Astrocyte of the hippocampus (primary cell): Measurements from ENCODE around the gene SLC8A2.

ENCODE experiments used
- DNase-seq: peaks from one replicate; pipeline ENCODE4 v3.0.0; 2011; ENCODE audit warnings: low read depth, low spot score

SLC8A2 gene

GRCh38 chr19:47471733-47472457 lies at the start of gene SLC8A2:
Gene SLC8A2 (minus strand): TSS chr19:47471893. CDS start chr19:47466403, 5,490 bp downstream.
- peak; percentile 93 for DNase-seq

GRCh38 chr19:47520839-47521238 lies 49.1 kb upstream of the SLC8A2 start:
- no peak for DNase-seq

GRCh38 chr19:47520343-47520806 lies 48.7 kb upstream of the SLC8A2 start:
- DNase-seq, result no peak

DNA sequence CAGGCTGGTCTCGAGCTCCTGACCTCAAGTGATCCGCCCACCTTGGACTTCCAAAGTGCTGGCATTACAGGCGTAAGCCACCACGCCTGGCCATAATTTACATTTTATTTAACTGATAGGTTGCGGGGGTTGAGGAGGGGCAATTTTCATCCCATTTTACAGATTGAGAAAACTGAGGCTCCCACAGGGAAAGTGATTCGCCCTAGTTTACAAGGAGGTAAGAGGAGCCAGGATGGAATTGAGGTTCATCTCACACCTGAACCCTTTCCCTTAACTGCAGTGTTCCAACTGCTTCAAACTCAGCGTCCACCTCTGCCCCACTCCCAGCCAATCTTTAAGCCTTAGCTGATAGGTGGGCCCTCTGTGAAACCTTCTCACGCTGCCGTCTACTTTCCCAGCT lies 47.2 kb upstream of the SLC8A2 start:
- DNase-seq, result no peak

DNA sequence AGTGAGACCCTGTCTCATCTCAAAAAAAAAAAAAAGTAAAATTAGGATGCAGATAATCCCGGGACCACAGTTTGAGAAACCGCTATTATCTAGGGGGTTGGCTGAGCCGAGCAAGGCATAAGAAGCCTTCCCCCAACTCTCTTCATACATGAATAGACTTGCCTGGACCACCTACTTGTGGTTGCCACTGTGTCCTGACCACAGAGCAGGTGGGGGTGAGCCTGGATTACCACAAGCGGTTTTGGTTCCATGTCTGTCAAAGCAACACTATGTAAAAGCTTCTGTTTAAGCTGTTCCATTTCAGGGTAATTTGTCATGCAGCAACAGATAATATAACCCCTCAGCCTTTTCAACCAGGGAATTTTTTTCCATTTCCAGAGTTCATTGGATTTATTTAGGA lies 46.4 kb upstream of the SLC8A2 start:
- DNase-seq, result peak; percentile 65

DNA sequence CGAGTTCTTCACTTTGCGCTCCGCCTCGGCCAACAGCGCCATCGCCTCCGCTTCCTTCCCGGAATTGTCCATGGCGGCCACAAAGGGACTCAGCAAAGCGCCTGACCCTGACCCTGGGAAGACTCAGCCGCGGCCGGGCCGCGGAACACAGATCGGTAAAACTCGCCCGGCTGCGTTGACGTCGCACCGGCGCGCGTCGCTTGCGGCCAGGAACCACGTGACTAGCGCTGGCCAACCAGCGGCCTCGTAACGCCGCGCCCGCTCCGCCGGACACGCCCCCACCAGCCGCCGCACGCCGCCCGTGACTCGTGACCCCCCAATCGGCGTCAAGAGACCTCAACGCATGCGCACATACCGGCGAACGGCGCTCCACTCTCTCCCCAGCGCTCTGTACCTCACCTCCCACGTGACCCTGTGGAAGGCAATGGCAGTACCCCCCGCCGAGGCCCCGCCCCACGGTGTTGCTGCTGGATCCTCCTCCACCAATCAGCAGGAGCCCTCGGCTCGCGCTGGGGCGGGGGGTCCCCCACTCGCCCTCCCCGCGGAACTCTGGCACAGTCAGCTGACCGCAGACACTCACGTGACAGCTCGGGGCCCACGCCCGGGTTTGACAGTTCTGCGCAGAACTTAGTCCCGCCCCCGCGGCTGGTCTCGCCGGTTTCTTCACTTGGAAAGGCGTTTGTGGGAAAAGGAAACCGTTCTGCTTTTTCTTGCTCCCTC lies 43.3 kb upstream of the SLC8A2 start, which contains the start of gene NAPA:
NAPA (minus strand) TSS at position 195 of the 720 bp plus-strand sequence; CDS start at position 72, 123 bp downstream.
- DNase-seq, result peak; percentile 100

GRCh38 chr19:47514151-47514868 lies 42.6 kb upstream of the SLC8A2 start:
- peak; percentile 35 for DNase-seq

DNA sequence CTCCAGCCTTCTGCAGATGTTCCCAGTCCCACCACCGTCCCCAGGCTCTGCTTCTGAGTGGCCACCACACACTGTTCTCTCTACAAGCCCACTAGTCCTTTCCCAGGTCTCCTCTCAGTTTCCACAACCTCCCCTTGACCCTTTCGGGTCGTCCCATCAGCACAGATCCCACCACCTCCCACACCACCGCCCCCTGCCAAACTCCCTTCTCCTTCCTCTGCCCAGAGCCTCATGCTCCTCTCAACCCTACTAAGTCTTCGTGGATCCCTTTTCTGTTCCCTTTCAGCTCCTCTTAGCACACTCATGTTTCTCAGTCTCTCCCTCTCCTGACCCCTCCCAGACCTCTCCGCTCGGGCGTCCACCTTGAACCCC lies 41.2 kb upstream of the SLC8A2 start:
- DNase-seq, result no peak

GRCh38 chr19:47512183-47512947 lies 40.7 kb upstream of the SLC8A2 start:
- no peak for DNase-seq

DNA sequence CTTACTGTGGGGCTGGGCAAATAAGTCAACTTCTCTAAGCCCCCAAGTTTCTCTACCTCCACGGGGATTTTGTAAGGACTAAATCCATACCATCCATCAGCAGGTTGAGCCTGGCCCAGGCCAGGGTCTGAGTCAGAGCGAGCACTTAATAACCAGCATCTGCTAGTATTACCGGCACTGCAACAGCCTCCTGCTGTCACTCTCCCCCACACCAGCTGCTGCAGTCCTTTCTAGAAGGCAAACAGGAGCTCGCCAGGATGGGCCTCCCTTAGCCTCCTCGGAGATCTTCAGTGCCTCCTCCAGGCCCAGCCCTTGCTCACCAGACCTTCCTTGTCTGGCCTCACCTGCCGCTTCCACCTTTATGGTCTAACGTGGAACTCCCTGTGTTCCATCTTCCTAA lies 40.0 kb upstream of the SLC8A2 start:
- DNase-seq, result no peak

DNA sequence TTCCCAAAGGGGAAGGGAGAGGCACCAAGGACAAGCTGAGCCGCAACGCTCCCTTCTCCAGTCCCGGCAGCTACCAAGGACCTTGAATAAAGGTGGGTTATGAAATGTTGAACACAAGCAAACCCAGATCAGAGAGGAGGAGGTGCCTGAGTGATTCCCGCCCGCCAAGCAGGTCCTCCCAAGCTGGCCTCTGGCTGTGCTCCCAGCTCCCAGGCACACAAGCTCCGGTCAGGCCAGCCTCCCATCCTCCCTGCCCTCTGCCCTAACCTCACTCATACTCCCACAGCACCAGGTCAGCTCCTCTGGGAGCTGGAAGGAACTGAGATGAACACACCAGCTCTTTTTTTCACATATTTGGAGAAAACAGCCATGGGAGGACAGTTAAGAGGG lies 39.4 kb upstream of the SLC8A2 start:
- DNase-seq, result no peak

DNA sequence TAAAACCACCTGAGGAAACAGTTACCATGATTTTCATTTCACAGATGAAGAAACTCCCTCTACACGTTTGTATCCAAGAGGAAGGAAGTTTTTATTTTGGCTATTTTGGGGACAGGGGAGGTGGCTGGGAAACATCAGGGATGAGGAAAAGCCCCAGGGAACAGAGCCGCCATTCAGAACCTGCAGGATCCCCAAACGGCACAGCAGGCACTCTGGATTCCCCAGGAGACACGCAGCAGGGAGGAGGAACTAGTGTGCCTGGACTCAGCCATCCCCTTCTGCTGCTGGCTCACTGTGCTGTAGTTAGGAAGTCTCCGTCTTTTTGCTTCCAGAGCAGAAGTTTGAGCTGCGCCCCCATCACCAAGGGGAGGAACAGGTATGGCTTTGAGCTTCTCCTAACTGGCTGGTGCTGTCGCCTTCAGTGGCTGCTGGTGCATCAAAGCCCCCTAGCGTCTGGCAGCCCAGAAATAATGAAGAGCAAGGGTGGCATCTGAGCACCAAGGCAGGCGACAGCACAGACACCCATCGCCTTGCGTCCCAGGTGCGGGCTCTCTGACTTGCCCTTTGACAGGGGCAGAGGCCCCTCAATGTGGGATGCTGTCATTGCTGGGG lies 38.9 kb upstream of the SLC8A2 start:
- DNase-seq, result no peak

- DNase-seq, result peak; percentile 77
Observed at GRCh38 chr19:47509973-47510372, 38.3 kb upstream of the SLC8A2 start.

- DNase-seq, result no peak
Observed at GRCh38 chr19:47509170-47509847, 37.6 kb upstream of the SLC8A2 start.

- DNase-seq, result no peak
Observed at GRCh38 chr19:47508721-47509120, 37.0 kb upstream of the SLC8A2 start.

GRCh38 chr19:47507924-47508553 lies 36.3 kb upstream of the SLC8A2 start:
- no peak for DNase-seq

- no peak for DNase-seq
Observed at GRCh38 chr19:47507012-47507411, 35.3 kb upstream of the SLC8A2 start.

- no peak for DNase-seq
Observed at GRCh38 chr19:47506459-47506858, 34.8 kb upstream of the SLC8A2 start.

- no peak for DNase-seq
Observed at GRCh38 chr19:47505506-47505905, 33.8 kb upstream of the SLC8A2 start.

DNA sequence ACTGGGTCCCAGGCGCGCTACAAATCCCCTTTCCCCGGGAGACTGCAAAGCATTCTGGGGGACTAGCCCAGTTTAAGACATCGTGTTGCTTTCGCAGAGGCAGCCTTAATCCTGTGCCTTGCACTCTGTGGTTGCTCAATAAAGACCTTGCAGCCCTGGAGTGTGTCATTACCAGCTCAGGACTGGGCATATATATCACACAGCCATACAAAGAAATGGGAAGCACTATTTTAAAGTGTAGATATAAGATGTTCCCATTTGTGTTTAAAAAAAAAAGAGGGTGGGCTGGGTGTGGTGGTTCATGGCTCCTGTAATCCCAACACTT lies 32.1 kb upstream of the SLC8A2 start:
- DNase-seq, result no peak
